Inflammatory macrophage treated with lipopolysaccharide for 1 hour (primary cell): ENCODE results near the gene PLEK.

Experiments
- DNase-seq, 2 donors: peaks; one replicate each; pipeline ENCODE4 v3.0.0-alpha.2; 2020 to 2022

Gene PLEK

GRCh38 chr2:68416081-68416675 is 51.1 kb downstream of the PLEK start:
- DNase-seq: no peak

- no peak for DNase-seq
Measured at GRCh38 chr2:68417926-68418325, 52.8 kb downstream of the PLEK start.

GRCh38 chr2:68418419-68418818 is 53.3 kb downstream of the PLEK start:
- no peak for DNase-seq

- no peak for DNase-seq
Measured at GRCh38 chr2:68418855-68419254, 53.8 kb downstream of the PLEK start.

- no peak for DNase-seq
Measured at GRCh38 chr2:68420254-68420910, 55.3 kb downstream of the PLEK start.

GRCh38 chr2:68423966-68424650 is 59.0 kb downstream of the PLEK start:
- DNase-seq: peak; percentile 42 to 80

GRCh38 chr2:68425503-68425902 is 60.4 kb downstream of the PLEK start:
- DNase-seq: no peak

GRCh38 chr2:68426446-68426845 is 61.4 kb downstream of the PLEK start:
- DNase-seq: no peak

GRCh38 chr2:68426848-68427579 is 61.9 kb downstream of the PLEK start:
- peak; percentile 92 to 93 for DNase-seq

GRCh38 chr2:68428126-68428525 is 63.0 kb downstream of the PLEK start:
- DNase-seq: no peak

GRCh38 chr2:68428746-68429145 is 63.7 kb downstream of the PLEK start:
- no peak for DNase-seq

- DNase-seq: no peak
Measured at GRCh38 chr2:68429311-68429826, 64.3 kb downstream of the PLEK start.

- DNase-seq: no peak
Measured at GRCh38 chr2:68431316-68431972, 66.4 kb downstream of the PLEK start.

- no peak for DNase-seq
Measured at GRCh38 chr2:68432696-68433658, 67.9 kb downstream of the PLEK start.

- DNase-seq: peak; percentile 61 to 62
Measured at GRCh38 chr2:68434981-68435380, 69.9 kb downstream of the PLEK start.

GRCh38 chr2:68435615-68436014 is 70.5 kb downstream of the PLEK start:
- no peak for DNase-seq

GRCh38 chr2:68436270-68436669 is 71.2 kb downstream of the PLEK start:
- DNase-seq: no peak

- DNase-seq: peak in 1 of 2 donors; percentile 74
Measured at GRCh38 chr2:68438455-68439303, 73.6 kb downstream of the PLEK start.

GRCh38 chr2:68441179-68441993 is 76.3 kb downstream of the PLEK start:
- DNase-seq: peak; percentile 98

- no peak for DNase-seq
Measured at GRCh38 chr2:68441994-68442322, 76.9 kb downstream of the PLEK start.
